HepG2 (cell line): ENCODE measurements around the gene MBLAC1. TPM values are rescaled to one million over a fixed set of nuclear protein-coding genes. Genes with fewer than 3 reads are reported as not detected.
A peak's percentile ranks its signal among the peaks of the same experiment; 100 is the strongest.

Experiments used
- AGO2 ChIP-seq: fragments of 200-400 bp; formaldehyde crosslinking; optimal IDR thresholded peaks from 2 replicates; pipeline ENCODE3; 2017; ENCODE audit warnings: mild to moderate bottlenecking, low read depth, low read length, moderate library complexity
- FOXJ3 ChIP-seq: sonication (generic); formaldehyde crosslinking; IDR thresholded peaks from 2 replicates; pipeline ENCODE4 v1.4.0; 2020; ENCODE audit warnings: missing genetic modification reagents, mild to moderate bottlenecking, borderline replicate concordance
- HOXA5 ChIP-seq: sonication (generic); formaldehyde crosslinking; IDR thresholded peaks from 2 replicates; pipeline ENCODE4 v1.4.0; 2020; ENCODE audit warnings: missing genetic modification reagents
- MIER2 ChIP-seq: IDR thresholded peaks from 2 replicates; pipeline ENCODE4 v1.6.1; 2016; ENCODE audit warnings: missing biosample characterization, missing genetic modification reagents
- MXI1 ChIP-seq: IDR thresholded peaks from 3 replicates; pipeline ENCODE4 v1.6.1; 2012; ENCODE audit warnings: low read depth, low read length, inconsistent platforms, borderline replicate concordance
- PATZ1 ChIP-seq: sonication (generic); formaldehyde crosslinking; IDR thresholded peaks from 2 replicates; pipeline ENCODE4 v1.4.0; 2020; ENCODE audit warnings: missing genetic modification reagents
- PRDM10 ChIP-seq: sonication (generic); formaldehyde crosslinking; IDR thresholded peaks from 2 replicates; pipeline ENCODE4 v1.4.0; 2020; ENCODE audit warnings: low read depth, missing genetic modification reagents
- THAP11 ChIP-seq: IDR thresholded peaks from 2 replicates; pipeline ENCODE4 v1.6.1; 2016; ENCODE audit warnings: missing biosample characterization, missing genetic modification reagents
- TOPORS ChIP-seq: sonication (generic); formaldehyde crosslinking; IDR thresholded peaks from 2 replicates; pipeline ENCODE4 v1.8.0; 2023; ENCODE audit warnings: mild to moderate bottlenecking, missing genetic modification reagents
- TRIM24 ChIP-seq: sonication (generic); formaldehyde crosslinking; IDR thresholded peaks from 2 replicates; pipeline ENCODE4 v1.8.0; 2022; ENCODE audit warnings: mild to moderate bottlenecking, missing genetic modification reagents
- ZFP36 ChIP-seq: fragments of 150-350 bp; IDR thresholded peaks from 2 replicates; pipeline ENCODE4 v1.6.1; 2018; ENCODE audit warnings: borderline replicate concordance, low read length, low read depth; ENCODE audit not compliant: partially characterized antibody
- ZMYM4 ChIP-seq: sonication (generic); formaldehyde crosslinking; IDR thresholded peaks from 2 replicates; pipeline ENCODE4 v1.8.1; 2023; ENCODE audit warnings: mild to moderate bottlenecking, missing genetic modification reagents
- ZNF337 ChIP-seq: sonication (generic); formaldehyde crosslinking; IDR thresholded peaks from 2 replicates; pipeline ENCODE4 v1.5.1; 2020; ENCODE audit warnings: missing genetic modification reagents, low read depth, mild to moderate bottlenecking, borderline replicate concordance
- ZNF44 ChIP-seq: sonication (generic); formaldehyde crosslinking; IDR thresholded peaks from 2 replicates; pipeline ENCODE4 v1.5.1; 2020; ENCODE audit warnings: mild to moderate bottlenecking, missing genetic modification reagents
- ZNF556 ChIP-seq: sonication (generic); formaldehyde crosslinking; IDR thresholded peaks from 2 replicates; pipeline ENCODE4 v1.4.0; 2020; ENCODE audit warnings: mild to moderate bottlenecking, missing genetic modification reagents, borderline replicate concordance
- ZNF781 ChIP-seq: sonication (generic); formaldehyde crosslinking; IDR thresholded peaks from 2 replicates; pipeline ENCODE4 v1.5.1; 2020; ENCODE audit warnings: borderline replicate concordance, mild to moderate bottlenecking, missing genetic modification reagents; ENCODE audit errors: not compliant biosample characterization
- ZSCAN20 ChIP-seq: sonication (generic); formaldehyde crosslinking; IDR thresholded peaks from 2 replicates; pipeline ENCODE4 v1.4.0; 2020; ENCODE audit warnings: missing genetic modification reagents, mild to moderate bottlenecking, borderline replicate concordance
- polyA plus RNA-seq, 8 experiments: library from polyadenylated mRNA; depleted of rRNA in 3 of 8; stranded (reverse) in 7 of 8; unstranded in 1 of 8; fragments of >200 nt; fragmentation: Illumina TruSeq in 4 of 8; extraction: Trizol in 4 of 8; gene quantifications; 2 replicates each; pipeline versions ENCODE4 v1.2.1 to v1.2.3, GENCODE V29; 2011 to 2016; ENCODE audit warnings: low read depth in 4 of 8, missing spikeins in 1 of 8, mixed read lengths in 1 of 8; ENCODE audit not compliant: insufficient read depth in 1 of 8
- total RNA-seq, 5 experiments: library from RNA; depleted of rRNA; stranded (reverse); fragments of >200 nt; fragmentation: Illumina TruSeq; extraction: Trizol; gene quantifications; 2 replicates each; pipeline ENCODE4 v1.2.3, GENCODE V29; 2016; ENCODE audit warnings: low read depth in 1 of 5
- TF ChIP-seq, protein P1 (sequence below): sonication (generic); formaldehyde crosslinking; IDR thresholded peaks from 2 replicates; pipeline ENCODE4 v1.5.1; 2020; ENCODE audit warnings: missing genetic modification reagents, mild to moderate bottlenecking, borderline replicate concordance
- TF ChIP-seq, protein P2 (sequence below): sonication (generic); formaldehyde crosslinking; IDR thresholded peaks from 2 replicates; pipeline ENCODE4 v1.8.1; 2022; ENCODE audit warnings: low read depth, mild to moderate bottlenecking, missing genetic modification reagents

MBLAC1 gene
- total and polyA plus RNA-seq, 2 of the 13 experiments (the other 11 are each of a cell fraction or from before 2014, with no cell fraction given): 0.79 to 2.1 TPM

GRCh38 chr7:100148559-100149328, 22.0 kb downstream of the MBLAC1 start, which contains the start of gene LAMTOR4 (continued):
- TF ChIP-seq PRDM10 (CRISPR knock-in tag): peak; percentile 52; the same call in 1 of the 2 replicates
- TF ChIP-seq FOXJ3 (CRISPR knock-in tag): no peak
- TF ChIP-seq ZNF44 (CRISPR knock-in tag): 0 out of 2 replicates have a peak, but pooled peaks have one; percentile 12
- TF ChIP-seq ZNF781 (CRISPR knock-in tag): no peak
- TF ChIP-seq ZNF337 (CRISPR knock-in tag): peak; percentile 39; the same call in 1 of the 2 replicates
- TF ChIP-seq ZFP36: no peak
- TF ChIP-seq, protein P1, sequence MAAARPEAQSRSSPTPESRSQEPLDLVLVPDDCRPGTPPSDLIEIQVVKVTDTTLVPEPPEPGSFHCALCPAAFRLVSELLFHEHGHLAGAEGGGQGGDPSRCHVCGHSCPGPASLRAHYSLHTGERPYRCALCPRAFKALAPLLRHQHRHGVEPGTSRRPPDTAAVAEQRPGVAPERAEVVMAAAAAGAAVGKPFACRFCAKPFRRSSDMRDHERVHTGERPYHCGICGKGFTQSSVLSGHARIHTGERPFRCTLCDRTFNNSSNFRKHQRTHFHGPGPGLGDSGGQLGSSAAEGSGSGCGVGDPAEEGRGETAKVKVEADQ (CRISPR knock-in tag): peak; percentile 84; the same call in 1 of the 2 replicates
- peak; percentile 40; the same call in 1 of the 2 replicates for TF ChIP-seq MIER2 (CRISPR knock-in tag)
- no peak for TF ChIP-seq TRIM24 (CRISPR knock-in tag)
- peak; percentile 64; the same call in 1 of the 2 replicates for TF ChIP-seq HOXA5
- TF ChIP-seq AGO2: peak; percentile 65
- peak; percentile 76 for TF ChIP-seq THAP11 (CRISPR knock-in tag)
- peak; percentile 54; the same call in 1 of the 2 replicates for TF ChIP-seq ZNF556
- TF ChIP-seq ZSCAN20: no peak
- no peak for TF ChIP-seq TOPORS
- peak; percentile 87; the same call in 1 of the 3 replicates for TF ChIP-seq MXI1
- TF ChIP-seq, protein P2, sequence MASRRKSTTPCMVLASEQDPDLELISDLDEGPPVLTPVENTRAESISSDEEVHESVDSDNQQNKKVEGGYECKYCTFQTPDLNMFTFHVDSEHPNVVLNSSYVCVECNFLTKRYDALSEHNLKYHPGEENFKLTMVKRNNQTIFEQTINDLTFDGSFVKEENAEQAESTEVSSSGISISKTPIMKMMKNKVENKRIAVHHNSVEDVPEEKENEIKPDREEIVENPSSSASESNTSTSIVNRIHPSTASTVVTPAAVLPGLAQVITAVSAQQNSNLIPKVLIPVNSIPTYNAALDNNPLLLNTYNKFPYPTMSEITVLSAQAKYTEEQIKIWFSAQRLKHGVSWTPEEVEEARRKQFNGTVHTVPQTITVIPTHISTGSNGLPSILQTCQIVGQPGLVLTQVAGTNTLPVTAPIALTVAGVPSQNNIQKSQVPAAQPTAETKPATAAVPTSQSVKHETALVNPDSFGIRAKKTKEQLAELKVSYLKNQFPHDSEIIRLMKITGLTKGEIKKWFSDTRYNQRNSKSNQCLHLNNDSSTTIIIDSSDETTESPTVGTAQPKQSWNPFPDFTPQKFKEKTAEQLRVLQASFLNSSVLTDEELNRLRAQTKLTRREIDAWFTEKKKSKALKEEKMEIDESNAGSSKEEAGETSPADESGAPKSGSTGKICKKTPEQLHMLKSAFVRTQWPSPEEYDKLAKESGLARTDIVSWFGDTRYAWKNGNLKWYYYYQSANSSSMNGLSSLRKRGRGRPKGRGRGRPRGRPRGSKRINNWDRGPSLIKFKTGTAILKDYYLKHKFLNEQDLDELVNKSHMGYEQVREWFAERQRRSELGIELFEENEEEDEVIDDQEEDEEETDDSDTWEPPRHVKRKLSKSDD (CRISPR knock-in tag): no peak
- TF ChIP-seq PATZ1 (CRISPR knock-in tag): peak; percentile 88
- peak; percentile 89 for TF ChIP-seq ZMYM4 (CRISPR knock-in tag)
